ENCODE results near the gene UFD1.

UFD1 gene

DNA sequence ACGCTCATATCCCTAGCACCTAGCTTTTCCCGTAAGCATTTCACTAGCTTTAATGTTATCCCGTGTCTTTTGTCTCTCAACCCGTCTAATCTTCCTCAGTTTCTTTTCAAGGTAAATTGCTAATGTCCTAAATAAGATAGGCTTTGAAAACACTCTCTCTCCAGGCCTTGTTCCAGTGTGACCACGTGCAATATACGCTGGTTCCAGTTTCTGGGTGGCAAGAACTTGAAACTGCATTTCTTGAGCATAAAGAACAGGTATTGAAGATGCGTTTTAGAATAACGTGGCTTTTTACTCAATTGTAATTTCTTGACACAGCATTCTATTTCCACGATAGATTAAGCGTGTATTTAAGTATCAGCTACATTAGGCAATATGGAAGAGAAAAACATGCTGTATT is 1.8 kb upstream of the UFD1 start:
- H3K36me3 ChIP-seq (ENCODE audit: control insufficient read depth, insufficient read depth, low read length), result no peaks in the 10 kb centered on the region
- no peak overlapping the region for H3K4me3 ChIP-seq (ENCODE audit: insufficient read depth, low read depth, low read length, poor library complexity, severe bottlenecking)

DNA sequence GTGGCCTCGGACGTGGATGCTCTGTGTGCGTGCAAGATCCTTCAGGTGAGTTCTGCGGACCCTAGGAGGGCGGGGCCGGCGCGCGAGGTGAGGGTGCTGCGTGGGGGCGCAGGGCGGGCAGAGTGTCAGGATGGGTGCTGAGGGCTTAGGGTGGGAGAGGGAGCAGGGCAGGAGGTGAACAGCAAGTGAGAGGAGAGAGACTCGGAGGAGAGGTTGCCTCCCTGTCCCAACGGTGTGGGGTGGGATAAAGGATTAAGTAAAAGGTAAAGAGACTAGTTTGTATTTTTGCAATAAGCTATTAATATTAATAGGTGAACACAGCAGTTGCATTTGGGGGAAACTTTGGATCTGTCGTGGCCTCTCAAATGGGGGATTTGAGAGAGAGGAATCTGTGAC is 1.2 kb upstream of the UFD1 start:
- Histone ChIP-seq H3K9me3 (ENCODE audit: control insufficient read depth, low read length) (no peaks in the 10 kb centered on the region), H3K36me3 (ENCODE audit: control insufficient read depth, insufficient read depth, low read length) (peaks cover 6% of the 10 kb centered on the region), H3K4me1 (ENCODE audit: control insufficient read depth, insufficient read depth, low read length, poor library complexity, severe bottlenecking) (peaks cover 9% of the 10 kb centered on the region), H3K4me3 (ENCODE audit: insufficient read depth, low read depth, low read length, poor library complexity, severe bottlenecking) (peak overlapping the region; percentile 81), H3K27me3 (replicated peaks; ENCODE audit: control insufficient read depth, insufficient read depth, low read length, poor library complexity, severe bottlenecking) (no peaks in the 10 kb centered on the region), H3K27ac (ENCODE audit: insufficient read depth, low read length, poor library complexity, severe bottlenecking) (no peak overlapping the region)
- DNase-seq, result no peak

More for the DNA sequence above, 1.8 kb upstream of the UFD1 start:
- H3K9me3 ChIP-seq (ENCODE audit: control insufficient read depth, low read length), result no peaks in the 10 kb centered on the region
- no peak for DNase-seq
- no peaks in the 10 kb centered on the region for H3K27me3 ChIP-seq (replicated peaks; ENCODE audit: control insufficient read depth, insufficient read depth, low read length, poor library complexity, severe bottlenecking)
- H3K27ac ChIP-seq (ENCODE audit: insufficient read depth, low read length, poor library complexity, severe bottlenecking), result no peak overlapping the region
- H3K4me1 ChIP-seq (ENCODE audit: control insufficient read depth, insufficient read depth, low read length, poor library complexity, severe bottlenecking), result peaks cover 9% of the 10 kb centered on the region

- H3K27me3 ChIP-seq (replicated peaks; ENCODE audit: control insufficient read depth, insufficient read depth, low read length, poor library complexity, severe bottlenecking), result no peaks in the 10 kb centered on the region
- H3K4me3 ChIP-seq (ENCODE audit: insufficient read depth, low read depth, low read length, poor library complexity, severe bottlenecking), result peak within 1 kb of the TSS; percentile 81
- DNase-seq, result peak; percentile 85 to 92 (median 92)
- peak within 1 kb of the TSS; percentile 96 for H3K27ac ChIP-seq (ENCODE audit: insufficient read depth, low read length, poor library complexity, severe bottlenecking)
- H3K36me3 ChIP-seq (ENCODE audit: control insufficient read depth, insufficient read depth, low read length), result peaks cover 10% of the 10 kb centered on the region
- no peaks in the 10 kb centered on the region for H3K9me3 ChIP-seq (ENCODE audit: control insufficient read depth, low read length)
- H3K4me1 ChIP-seq (ENCODE audit: control insufficient read depth, insufficient read depth, low read length, poor library complexity, severe bottlenecking), result peaks cover 9% of the 10 kb centered on the region
Measured at GRCh38 chr22:19479355-19480172, 571 bp upstream of the UFD1 start, which contains the start of gene CDC45. CDC45 (plus strand) TSS chr22:19479920; CDS start chr22:19479969, 49 bp downstream.

DNA sequence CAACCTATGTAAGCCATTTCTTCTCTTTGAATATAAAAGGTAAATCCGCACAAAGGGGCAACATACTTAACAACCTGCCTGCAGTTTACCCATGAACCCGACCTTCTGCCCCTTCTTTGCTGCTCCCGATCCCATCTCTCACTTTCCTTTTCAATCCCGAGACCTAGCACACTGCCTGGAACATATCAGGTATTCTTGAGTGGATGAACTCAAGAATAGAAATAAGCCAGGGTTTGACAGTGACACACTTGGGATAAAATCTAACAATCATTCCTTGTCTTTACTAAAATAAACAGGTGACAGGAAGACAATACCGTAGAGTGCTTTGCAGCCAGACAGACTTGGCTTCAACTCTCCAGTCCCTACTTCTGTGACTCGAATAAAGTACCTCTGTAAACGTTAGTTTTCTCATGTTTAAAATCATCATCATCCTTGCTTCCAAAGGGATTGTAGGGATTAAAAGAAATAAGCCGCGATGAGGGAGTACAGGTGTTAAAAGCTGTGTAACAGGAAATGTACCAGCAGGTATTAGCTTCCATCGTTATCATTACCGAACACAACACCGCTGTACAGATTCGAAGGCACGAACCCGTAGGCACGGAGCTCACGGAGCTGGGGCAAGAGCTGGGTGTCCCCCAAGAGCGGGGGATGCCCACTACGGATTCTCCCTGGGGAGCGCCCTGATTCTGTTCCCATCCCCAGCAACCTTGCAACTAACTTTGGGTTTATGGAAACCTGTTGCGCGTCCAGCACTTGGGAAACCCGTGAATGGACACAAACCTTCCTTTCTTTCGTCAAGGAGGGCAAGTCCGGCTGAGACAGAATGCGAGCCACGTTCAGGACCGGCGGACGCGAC is 720 bp downstream of the UFD1 start:
- peaks cover 20% of the 10 kb centered on the region for H3K36me3 ChIP-seq (ENCODE audit: control insufficient read depth, insufficient read depth, low read length)
- no peaks in the 10 kb centered on the region for H3K9me3 ChIP-seq (ENCODE audit: control insufficient read depth, low read length)
- peak overlapping the region; percentile 96 for H3K27ac ChIP-seq (ENCODE audit: insufficient read depth, low read length, poor library complexity, severe bottlenecking)
- peaks cover 9% of the 10 kb centered on the region for H3K4me1 ChIP-seq (ENCODE audit: control insufficient read depth, insufficient read depth, low read length, poor library complexity, severe bottlenecking)
- H3K27me3 ChIP-seq (replicated peaks; ENCODE audit: control insufficient read depth, insufficient read depth, low read length, poor library complexity, severe bottlenecking), result no peaks in the 10 kb centered on the region
- peak in 1 of 3 donors; percentile 16 for DNase-seq
- peak overlapping the region; percentile 81 for H3K4me3 ChIP-seq (ENCODE audit: insufficient read depth, low read depth, low read length, poor library complexity, severe bottlenecking)

DNA sequence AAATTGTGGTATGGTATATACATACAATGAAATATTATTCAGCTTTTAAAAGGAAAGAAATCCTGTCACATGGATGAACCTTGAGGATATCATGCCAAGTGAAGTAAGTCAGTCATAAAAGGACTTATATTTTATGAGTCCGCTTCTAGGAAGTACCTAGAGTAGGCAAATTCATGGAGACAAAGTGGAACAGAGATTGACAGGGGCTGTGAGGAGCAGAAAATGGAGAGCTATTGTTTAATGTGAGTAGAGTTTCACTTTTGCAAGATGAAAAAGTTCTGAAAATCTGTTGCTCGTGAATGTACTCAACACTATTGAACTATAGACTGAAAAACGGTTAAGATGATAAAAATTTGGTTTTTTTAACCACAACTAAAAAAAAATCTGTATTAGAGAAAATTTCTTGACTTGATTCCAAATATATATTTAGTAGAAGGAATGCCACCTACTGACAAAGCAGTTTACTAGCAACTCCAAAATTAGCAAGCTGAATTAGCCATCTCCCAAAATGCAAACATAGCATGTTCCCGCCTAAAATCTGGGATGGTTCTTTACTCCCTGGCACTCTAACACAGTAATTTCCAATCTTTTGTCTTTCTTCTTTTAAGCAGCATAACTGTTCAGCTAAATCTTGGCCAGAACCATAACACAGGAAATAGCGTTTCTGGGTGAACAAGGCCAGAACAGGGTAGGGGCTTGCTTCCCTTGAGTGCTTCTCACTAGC is 1.5 kb downstream of the UFD1 start:
- no peak for DNase-seq
- Histone ChIP-seq H3K4me1 (ENCODE audit: control insufficient read depth, insufficient read depth, low read length, poor library complexity, severe bottlenecking) (peaks cover 9% of the 10 kb centered on the region), H3K27me3 (replicated peaks; ENCODE audit: control insufficient read depth, insufficient read depth, low read length, poor library complexity, severe bottlenecking) (no peaks in the 10 kb centered on the region), H3K4me3 (ENCODE audit: insufficient read depth, low read depth, low read length, poor library complexity, severe bottlenecking) (peak overlapping the region; percentile 81), H3K9me3 (ENCODE audit: control insufficient read depth, low read length) (no peaks in the 10 kb centered on the region), H3K36me3 (ENCODE audit: control insufficient read depth, insufficient read depth, low read length) (peaks cover 27% of the 10 kb centered on the region), H3K27ac (ENCODE audit: insufficient read depth, low read length, poor library complexity, severe bottlenecking) (peak overlapping the region; percentile 96)

DNA sequence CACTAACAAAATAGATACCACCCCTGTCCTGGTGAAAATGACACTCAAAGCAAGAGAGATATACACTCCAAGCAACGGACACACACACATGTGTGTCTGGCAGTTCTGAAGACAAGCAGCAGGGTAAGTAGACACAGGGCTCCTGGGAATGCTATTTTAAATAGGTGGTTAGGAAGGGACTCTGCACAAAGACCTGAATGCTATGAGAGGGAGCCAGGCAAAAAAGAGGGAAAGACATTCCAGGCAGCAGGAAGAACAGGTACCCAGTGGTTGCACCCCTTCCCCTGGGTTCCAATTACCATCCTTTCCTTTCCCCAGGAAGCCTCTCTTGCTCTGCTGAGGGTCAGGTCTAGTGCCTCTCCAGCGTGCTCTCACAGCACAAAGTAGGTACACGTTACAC is 3.0 kb downstream of the UFD1 start:
- H3K4me1 ChIP-seq (ENCODE audit: control insufficient read depth, insufficient read depth, low read length, poor library complexity, severe bottlenecking), result peaks cover 9% of the 10 kb centered on the region
- no peaks in the 10 kb centered on the region for H3K27me3 ChIP-seq (replicated peaks; ENCODE audit: control insufficient read depth, insufficient read depth, low read length, poor library complexity, severe bottlenecking)
- no peak overlapping the region for H3K27ac ChIP-seq (ENCODE audit: insufficient read depth, low read length, poor library complexity, severe bottlenecking)
- no peaks in the 10 kb centered on the region for H3K9me3 ChIP-seq (ENCODE audit: control insufficient read depth, low read length)
- H3K4me3 ChIP-seq (ENCODE audit: insufficient read depth, low read depth, low read length, poor library complexity, severe bottlenecking), result no peak overlapping the region
- no peak for DNase-seq
- peaks cover 42% of the 10 kb centered on the region for H3K36me3 ChIP-seq (ENCODE audit: control insufficient read depth, insufficient read depth, low read length)

DNA sequence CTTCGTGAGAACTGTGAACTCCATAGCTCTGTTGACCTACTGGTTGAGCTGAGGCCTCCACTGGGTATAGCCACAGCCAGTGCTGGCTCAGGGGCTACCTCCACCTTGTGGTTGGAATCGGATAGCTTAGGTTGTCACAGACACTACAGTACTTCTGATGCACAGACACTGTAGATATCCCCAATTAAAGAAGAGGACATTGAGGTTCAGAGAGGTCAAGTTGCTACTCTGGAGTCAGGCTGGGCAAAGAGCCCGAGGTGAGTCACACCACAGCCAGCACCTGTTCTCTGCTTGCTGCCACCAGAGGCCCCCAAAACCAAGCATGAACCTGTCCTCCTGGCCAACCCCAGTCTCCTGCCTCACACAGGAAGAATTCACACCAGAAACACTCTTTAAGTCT is 5.4 kb downstream of the UFD1 start:
- no peaks in the 10 kb centered on the region for H3K9me3 ChIP-seq (ENCODE audit: control insufficient read depth, low read length)
- H3K4me1 ChIP-seq (ENCODE audit: control insufficient read depth, insufficient read depth, low read length, poor library complexity, severe bottlenecking), result peaks cover 4% of the 10 kb centered on the region
- no peak for DNase-seq
- H3K36me3 ChIP-seq (ENCODE audit: control insufficient read depth, insufficient read depth, low read length), result peaks cover 65% of the 10 kb centered on the region
- no peak overlapping the region for H3K4me3 ChIP-seq (ENCODE audit: insufficient read depth, low read depth, low read length, poor library complexity, severe bottlenecking)
- H3K27me3 ChIP-seq (replicated peaks; ENCODE audit: control insufficient read depth, insufficient read depth, low read length, poor library complexity, severe bottlenecking), result no peaks in the 10 kb centered on the region
- H3K27ac ChIP-seq (ENCODE audit: insufficient read depth, low read length, poor library complexity, severe bottlenecking), result no peak overlapping the region

DNA sequence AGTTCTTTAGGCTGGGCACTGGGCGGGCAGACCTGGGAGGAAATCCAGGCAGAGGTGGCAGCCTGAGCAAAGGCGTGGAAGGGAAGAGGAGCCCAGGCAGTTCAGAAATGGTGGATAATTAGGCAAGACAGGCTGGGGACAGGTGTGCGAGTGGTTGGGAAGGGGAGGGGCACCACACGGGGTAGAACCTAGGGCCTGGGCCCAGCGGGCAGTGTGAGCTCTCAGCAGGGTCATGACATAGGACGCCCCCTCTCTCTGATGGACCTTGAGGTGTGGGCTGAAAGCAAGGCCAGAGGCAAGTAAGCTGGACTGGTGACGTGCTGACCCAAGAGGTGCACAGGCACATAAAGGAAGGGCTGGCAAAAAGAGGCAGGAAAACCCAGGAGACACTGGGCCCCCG is 6.8 kb downstream of the UFD1 start:
- Histone ChIP-seq H3K36me3 (ENCODE audit: control insufficient read depth, insufficient read depth, low read length) (peaks cover 77% of the 10 kb centered on the region), H3K27me3 (replicated peaks; ENCODE audit: control insufficient read depth, insufficient read depth, low read length, poor library complexity, severe bottlenecking) (no peaks in the 10 kb centered on the region), H3K4me1 (ENCODE audit: control insufficient read depth, insufficient read depth, low read length, poor library complexity, severe bottlenecking) (no peaks in the 10 kb centered on the region), H3K27ac (ENCODE audit: insufficient read depth, low read length, poor library complexity, severe bottlenecking) (no peak overlapping the region), H3K4me3 (ENCODE audit: insufficient read depth, low read depth, low read length, poor library complexity, severe bottlenecking) (no peak overlapping the region), H3K9me3 (ENCODE audit: control insufficient read depth, low read length) (no peaks in the 10 kb centered on the region)
- DNase-seq, result no peak

DNA sequence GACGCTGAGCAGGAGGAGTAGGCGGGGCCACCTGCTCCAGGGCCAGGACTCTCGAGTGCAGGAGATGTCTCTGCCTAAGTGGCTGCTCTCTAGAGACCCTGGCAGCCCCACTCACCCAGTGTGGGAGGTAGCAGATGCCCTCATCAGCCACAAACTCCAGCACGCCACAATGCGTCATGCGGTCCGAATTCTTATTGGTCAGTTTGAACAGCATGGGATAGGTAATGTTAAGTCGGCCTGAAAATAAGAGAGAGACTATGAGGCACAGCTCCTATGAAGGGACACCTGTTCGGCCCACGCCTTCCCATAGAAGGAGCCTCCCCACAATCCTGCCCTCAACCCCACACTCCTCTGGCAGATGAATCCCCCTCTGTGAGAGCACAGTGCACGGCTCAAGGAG is 7.4 kb downstream of the UFD1 start:
- Histone ChIP-seq H3K27me3 (replicated peaks; ENCODE audit: control insufficient read depth, insufficient read depth, low read length, poor library complexity, severe bottlenecking) (no peaks in the 10 kb centered on the region), H3K4me1 (ENCODE audit: control insufficient read depth, insufficient read depth, low read length, poor library complexity, severe bottlenecking) (no peaks in the 10 kb centered on the region), H3K36me3 (ENCODE audit: control insufficient read depth, insufficient read depth, low read length) (peaks cover 83% of the 10 kb centered on the region), H3K9me3 (ENCODE audit: control insufficient read depth, low read length) (no peaks in the 10 kb centered on the region), H3K27ac (ENCODE audit: insufficient read depth, low read length, poor library complexity, severe bottlenecking) (no peak overlapping the region), H3K4me3 (ENCODE audit: insufficient read depth, low read depth, low read length, poor library complexity, severe bottlenecking) (no peak overlapping the region)
- no peak for DNase-seq
